Raji (cell line): ENCODE data around the gene ADGRL3.

Experiments used
- POLR2A ChIP-seq: IDR thresholded peaks from 2 replicates; pipeline ENCODE4 v1.6.1; 2011; ENCODE audit warnings: low read depth, low read length, control low read depth; ENCODE audit not compliant: insufficient read depth

Gene ADGRL3

GRCh38 chr4:61714387-61714911 lies 514.3 kb downstream of the ADGRL3 start:
- TF ChIP-seq POLR2A = no peak

GRCh38 chr4:61716426-61716825 lies 516.3 kb downstream of the ADGRL3 start:
- TF ChIP-seq POLR2A = no peak

- TF ChIP-seq POLR2A = no peak
These were observed 523.4 kb downstream of the ADGRL3 start for GRCh38 chr4:61723492-61723891.

- no peak for TF ChIP-seq POLR2A
These were observed 527.2 kb downstream of the ADGRL3 start for GRCh38 chr4:61727286-61727685.

- no peak for TF ChIP-seq POLR2A
These were observed 534.3 kb downstream of the ADGRL3 start for GRCh38 chr4:61734409-61734808.

GRCh38 chr4:61739887-61740286 lies 539.8 kb downstream of the ADGRL3 start:
- TF ChIP-seq POLR2A = no peak

GRCh38 chr4:61740886-61741285 lies 540.8 kb downstream of the ADGRL3 start:
- no peak for TF ChIP-seq POLR2A

- no peak for TF ChIP-seq POLR2A
These were observed 541.4 kb downstream of the ADGRL3 start for GRCh38 chr4:61741327-61742096.

- no peak for TF ChIP-seq POLR2A
These were observed 550.7 kb downstream of the ADGRL3 start for GRCh38 chr4:61750810-61751209.

- no peak for TF ChIP-seq POLR2A
These were observed 552.5 kb downstream of the ADGRL3 start for GRCh38 chr4:61752617-61753016.

GRCh38 chr4:61753739-61754138 lies 553.6 kb downstream of the ADGRL3 start:
- TF ChIP-seq POLR2A = no peak

GRCh38 chr4:61760820-61761219 lies 560.7 kb downstream of the ADGRL3 start:
- TF ChIP-seq POLR2A = no peak

- TF ChIP-seq POLR2A = no peak
These were observed 562.8 kb downstream of the ADGRL3 start for GRCh38 chr4:61762722-61763627.

GRCh38 chr4:61763682-61764081 lies 563.6 kb downstream of the ADGRL3 start:
- TF ChIP-seq POLR2A = no peak

- TF ChIP-seq POLR2A = no peak
These were observed 570.3 kb downstream of the ADGRL3 start for GRCh38 chr4:61770456-61770855.

- TF ChIP-seq POLR2A = no peak
These were observed 570.9 kb downstream of the ADGRL3 start for GRCh38 chr4:61771056-61771455.
